Measurements from ENCODE around the gene NDC1. TPM values are rescaled to one million over a fixed set of nuclear protein-coding genes. Genes with fewer than 3 reads are reported as not detected.

Gene NDC1
- polyA plus RNA-seq, 1 of the 3 experiments (the other 2 are of a cell fraction) = 11.5 TPM

- TF ChIP-seq TEAD4 (IDR thresholded peaks at IDR 0.05; ENCODE audit: borderline replicate concordance, insufficient read depth) = no peak
- TF ChIP-seq EZH2phosphoT487 (IDR thresholded peaks at IDR 0.05; ENCODE audit: borderline replicate concordance, low read depth) = no peak
- no peak for TF ChIP-seq YY1 (IDR thresholded peaks at IDR 0.05; ENCODE audit: low read depth)
- TF ChIP-seq FOXJ3 (CRISPR knock-in tag; IDR thresholded peaks at IDR 0.05) = no peak
- TF ChIP-seq MEF2A (IDR thresholded peaks at IDR 0.05; ENCODE audit: borderline replicate concordance, low read depth) = no peak
- no peak for TF ChIP-seq NFIC (IDR thresholded peaks at IDR 0.05; ENCODE audit: borderline replicate concordance)
- no peak for TF ChIP-seq SMC3 (IDR thresholded peaks at IDR 0.05; ENCODE audit: low read depth, low read length)
These were observed 33.8 kb upstream of the NDC1 start (continued) for GRCh38 chr1:53871773-53872484.

DNA sequence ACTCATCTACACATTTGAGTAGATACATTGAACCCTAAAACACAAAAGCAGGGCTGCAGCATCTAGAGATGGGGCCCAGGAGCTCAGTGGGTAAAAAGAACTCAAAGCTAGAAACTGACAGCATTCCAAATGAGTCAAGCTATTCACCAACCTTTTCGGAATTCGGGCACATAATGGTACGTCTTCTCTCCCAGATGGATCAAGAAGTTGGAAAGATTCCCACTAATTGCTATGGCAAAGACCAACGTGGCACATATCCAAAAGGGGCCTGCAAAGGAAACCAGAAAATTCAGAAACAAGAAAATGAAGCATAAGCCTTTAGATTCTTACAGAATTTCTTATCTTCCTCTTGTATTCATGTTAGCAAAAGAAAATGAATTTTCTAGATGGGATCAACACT lies 33.1 kb upstream of the NDC1 start:
- DNase-seq = no peak
- WGBS (ENCODE audit: low lambda C conversion rate) = 61% methylated on average over 4 of the region's 4 CpGs
- peaks cover 43 to 46% of the 10 kb centered on the region in 2 experiments for H3K36me3 ChIP-seq (replicated peaks in 1 of 2; ENCODE audit: control insufficient read depth in 1 of 2, insufficient read depth in 2 of 2, low read length in 1 of 2)
- no peak for TF ChIP-seq POLR2AphosphoS5 (IDR thresholded peaks at IDR 0.05; ENCODE audit: low read depth, low read length)
- TF ChIP-seq USF1 (IDR thresholded peaks at IDR 0.05; ENCODE audit: borderline replicate concordance, low read depth) = no peak
- TF ChIP-seq JUND (IDR thresholded peaks at IDR 0.05) = no peak
- no peaks in the 10 kb centered on the region for H3K27me3 ChIP-seq (ENCODE audit: insufficient read depth)
- no peak overlapping the region for H3K4me2 ChIP-seq
- no peaks in the 10 kb centered on the region for H3K9me2 ChIP-seq
- no peak overlapping the region for H3K27ac ChIP-seq (ENCODE audit: low read depth in 2 of 2, low read length in 1 of 2)
- CTCF ChIA-PET = interaction anchor here (0.9 to 3.7 kb wide), 4 partner anchors 10 to 89 kb away, joined by 3 to 22 read pairs (median 16); no protein-coding TSS in a partner anchor
- no peak overlapping the region for H3K9ac ChIP-seq
- no peaks in the 10 kb centered on the region for H4K20me1 ChIP-seq (ENCODE audit: insufficient read depth)
- POLR2A ChIA-PET = no interaction called here
- H3K79me2 ChIP-seq (ENCODE audit: insufficient read depth) = no peaks in the 10 kb centered on the region
- no peak overlapping the region for H2AFZ ChIP-seq (ENCODE audit: low read depth)
- no peaks in the 10 kb centered on the region for H3K4me1 ChIP-seq (ENCODE audit: control insufficient read depth in 1 of 2, insufficient read depth in 2 of 2, low read depth in 1 of 2, low read length in 1 of 2)
- H3K9me3 ChIP-seq = no peaks in the 10 kb centered on the region
- no peaks in the 10 kb centered on the region for H3F3A ChIP-seq (replicated peaks; ENCODE audit: insufficient read depth)
- H3K4me3 ChIP-seq (ENCODE audit: low read depth in 2 of 2, low read length in 1 of 2) = no peak overlapping the region

- H3K4me3 ChIP-seq (ENCODE audit: low read depth in 2 of 2, low read length in 1 of 2) = no peak overlapping the region
- no peak overlapping the region for H3K4me2 ChIP-seq
- 98% methylated on average over 11 of the region's 11 CpGs for WGBS (ENCODE audit: low lambda C conversion rate)
- H3K79me2 ChIP-seq (ENCODE audit: insufficient read depth) = no peaks in the 10 kb centered on the region
- no peaks in the 10 kb centered on the region for H3K9me2 ChIP-seq
- DNase-seq = no peak
- H3K36me3 ChIP-seq (replicated peaks in 1 of 2; ENCODE audit: control insufficient read depth in 1 of 2, insufficient read depth in 2 of 2, low read length in 1 of 2) = peaks cover 33 to 42% of the 10 kb centered on the region in 2 experiments
- no peaks in the 10 kb centered on the region for H3F3A ChIP-seq (replicated peaks; ENCODE audit: insufficient read depth)
- no peaks in the 10 kb centered on the region for H3K27me3 ChIP-seq (ENCODE audit: insufficient read depth)
- H3K4me1 ChIP-seq (ENCODE audit: control insufficient read depth in 1 of 2, insufficient read depth in 2 of 2, low read depth in 1 of 2, low read length in 1 of 2) = no peaks in the 10 kb centered on the region
- H3K9me3 ChIP-seq = no peaks in the 10 kb centered on the region
- no peak overlapping the region for H2AFZ ChIP-seq (ENCODE audit: low read depth)
- H3K27ac ChIP-seq (ENCODE audit: low read depth in 2 of 2, low read length in 1 of 2) = no peak overlapping the region
- CTCF ChIA-PET = interaction anchor here (3.2 to 3.7 kb wide), 4 partner anchors 8 to 90 kb away, joined by 17 to 24 read pairs (median 20); no protein-coding TSS in a partner anchor
- no peaks in the 10 kb centered on the region for H4K20me1 ChIP-seq (ENCODE audit: insufficient read depth)
- no peak overlapping the region for H3K9ac ChIP-seq
- POLR2A ChIA-PET = no interaction called here
- no peak for TF ChIP-seq FOXM1 (IDR thresholded peaks at IDR 0.05; ENCODE audit: low read depth)
- TF ChIP-seq ELF1 (IDR thresholded peaks at IDR 0.05) = no peak
- no peak for TF ChIP-seq TEAD4 (IDR thresholded peaks at IDR 0.05; ENCODE audit: borderline replicate concordance, insufficient read depth)
- TF ChIP-seq RCOR1 (IDR thresholded peaks at IDR 0.05; ENCODE audit: low read length) = no peak
- TF ChIP-seq NFIC (IDR thresholded peaks at IDR 0.05; ENCODE audit: borderline replicate concordance) = no peak
- TF ChIP-seq PBX3 (IDR thresholded peaks at IDR 0.05) = no peak
- TF ChIP-seq, protein P1, sequence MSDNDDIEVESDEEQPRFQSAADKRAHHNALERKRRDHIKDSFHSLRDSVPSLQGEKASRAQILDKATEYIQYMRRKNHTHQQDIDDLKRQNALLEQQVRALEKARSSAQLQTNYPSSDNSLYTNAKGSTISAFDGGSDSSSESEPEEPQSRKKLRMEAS (IDR thresholded peaks at IDR 0.05; ENCODE audit: low read depth) = no peak
- TF ChIP-seq FOSL2 (IDR thresholded peaks at IDR 0.05; ENCODE audit: borderline replicate concordance, low read depth) = no peak
- no peak for TF ChIP-seq MXI1 (IDR thresholded peaks at IDR 0.05; ENCODE audit: low read depth, low read length)
- TF ChIP-seq TAF1 (IDR thresholded peaks at IDR 0.05; ENCODE audit: borderline replicate concordance, low read depth, low read length) = no peak
- TF ChIP-seq ZBTB33 (IDR thresholded peaks at IDR 0.05; ENCODE audit: borderline replicate concordance, low read depth) = no peak
- no peak for TF ChIP-seq CHD2 (IDR thresholded peaks at IDR 0.05; ENCODE audit: low read length, partially characterized antibody)
- TF ChIP-seq, protein P2, sequence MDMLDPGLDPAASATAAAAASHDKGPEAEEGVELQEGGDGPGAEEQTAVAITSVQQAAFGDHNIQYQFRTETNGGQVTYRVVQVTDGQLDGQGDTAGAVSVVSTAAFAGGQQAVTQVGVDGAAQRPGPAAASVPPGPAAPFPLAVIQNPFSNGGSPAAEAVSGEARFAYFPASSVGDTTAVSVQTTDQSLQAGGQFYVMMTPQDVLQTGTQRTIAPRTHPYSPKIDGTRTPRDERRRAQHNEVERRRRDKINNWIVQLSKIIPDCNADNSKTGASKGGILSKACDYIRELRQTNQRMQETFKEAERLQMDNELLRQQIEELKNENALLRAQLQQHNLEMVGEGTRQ (IDR thresholded peaks at IDR 0.05; ENCODE audit: borderline replicate concordance, low read depth, low read length) = no peak
These were observed 31.5 kb upstream of the NDC1 start for GRCh38 chr1:53869454-53870117.

Data from SK-N-SH (cell line).